Lung (tissue), 12 donors: ENCODE data around the gene RPS26. TPM values are rescaled to one million over a fixed set of nuclear protein-coding genes. Genes with fewer than 3 reads are reported as not detected.

ENCODE experiments used
- ATAC-seq: fragments of 200-7000 bp; cut with Tn5 transposase; one replicate; pipeline ENCODE4 v1.9.1; 2020; ENCODE audit warnings: moderate number of reproducible peaks; ENCODE audit not compliant: insufficient read depth, low FRiP score
- DNase-seq, 3 donors: peaks; one replicate each; pipeline ENCODE4 v3.0.0-alpha.2; 2013 to 2017
- H3K27ac ChIP-seq, 2 donors: one replicate each; pipeline ENCODE4 v1.5.1; 2013; ENCODE audit warnings: mild to moderate bottlenecking in 2 of 2, moderate library complexity in 2 of 2, control low read depth in 1 of 2, inconsistent platforms in 1 of 2, low read depth in 1 of 2, low read length in 1 of 2
- H3K27me3 ChIP-seq, 3 donors: one replicate each; pipeline ENCODE4 v1.5.1; 2013; ENCODE audit warnings: low read length in 2 of 3; ENCODE audit not compliant: control insufficient read depth in 3 of 3, insufficient read depth in 3 of 3
- H3K36me3 ChIP-seq, 4 donors: one replicate each; pipeline ENCODE4 v1.5.1; 2013; ENCODE audit warnings: low read length in 4 of 4, mild to moderate bottlenecking in 1 of 4, moderate library complexity in 1 of 4; ENCODE audit not compliant: control insufficient read depth in 4 of 4, insufficient read depth in 4 of 4
- H3K4me1 ChIP-seq, 5 donors: one replicate each; pipeline ENCODE4 v1.5.1; 2013; ENCODE audit warnings: low read length in 5 of 5, mild to moderate bottlenecking in 2 of 5, moderate library complexity in 1 of 5; ENCODE audit not compliant: control insufficient read depth in 5 of 5, insufficient read depth in 5 of 5
- H3K4me3 ChIP-seq: one replicate; pipeline ENCODE4 v1.5.1; 2013; ENCODE audit warnings: mild to moderate bottlenecking, control low read depth, moderate library complexity
- H3K9ac ChIP-seq, 2 donors: one replicate each; pipeline ENCODE4 v1.5.1; 2013; ENCODE audit warnings: low read length in 2 of 2, control low read depth in 1 of 2; ENCODE audit not compliant: insufficient read depth in 1 of 2
- H3K9me3 ChIP-seq, 4 donors: one replicate each; pipeline ENCODE4 v1.5.1; 2013; ENCODE audit warnings: low read length in 3 of 4, mild to moderate bottlenecking in 1 of 4, moderate library complexity in 1 of 4; ENCODE audit not compliant: control insufficient read depth in 4 of 4, insufficient read depth in 3 of 4
- WGBS, 2 donors: extraction: QIAGEN DNeasy Blood & Tissue Kit; methylation state at CpG; one replicate each; pipeline ENCODE4 v1.1.7; 2013; 5-methylcytosine and 5-hydroxymethylcytosine counted together
- polyA plus RNA-seq, 2 donors: library from polyadenylated mRNA; stranded (reverse); fragments of 200-250 nt; gene quantifications; one replicate each; pipeline ENCODE4 v1.2.1, GENCODE V29; 2013
- total RNA-seq, 2 donors: library from RNA; depleted of rRNA in 1 of 2; stranded (reverse); fragments of >200 nt in 1 of 2; gene quantifications; one replicate each; pipeline ENCODE4 v1.2.1, GENCODE V29; 2014 to 2021
- TF ChIP-seq, protein P1 (sequence below): IDR thresholded peaks from 2 replicates; pipeline ENCODE4 v1.5.1; 2012; ENCODE audit warnings: mild to moderate bottlenecking; ENCODE audit errors: control extremely low read depth, extremely low read depth
- donor health status: control.
- donor health status: control.
- donor health status: Bipolar disorder and iron deficiency.
- donor health status: healthy.
- donor health status: DM: yes; HTN: yes; CAD: no.

RPS26 gene
- total and polyA plus RNA-seq, 4 donors = 53.1 to 1,477 (median 591) TPM

DNA sequence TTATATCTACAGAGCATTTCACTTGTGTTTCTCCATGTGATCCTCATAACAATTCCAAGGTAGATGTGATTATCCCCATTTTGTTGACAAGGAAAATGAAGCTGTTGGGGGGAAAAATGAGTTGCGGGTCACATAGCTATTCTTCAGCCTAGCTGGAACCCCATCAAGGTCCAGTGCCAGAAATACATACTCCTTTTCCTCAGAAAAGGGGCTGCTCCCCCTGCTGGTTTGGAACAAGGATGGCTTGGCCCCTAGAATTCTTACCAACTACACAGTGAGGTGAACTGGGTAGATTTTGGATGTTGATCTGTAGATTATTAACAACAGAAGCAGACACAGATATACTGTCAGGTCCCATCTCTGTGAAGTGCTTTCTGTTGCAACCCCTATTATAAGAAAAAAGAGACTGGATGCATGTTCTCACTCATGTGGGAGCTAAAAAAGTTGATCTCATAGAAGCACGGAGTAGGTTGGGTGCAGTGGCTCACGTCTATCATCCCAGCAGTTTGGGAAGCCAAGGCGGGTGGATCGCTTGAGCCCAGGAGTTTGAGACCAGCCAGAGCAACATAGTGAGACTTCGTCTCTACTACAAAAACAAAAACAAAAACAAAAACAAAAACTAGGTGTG, 11.9 kb upstream of the RPS26 start:
- no peaks in the 10 kb centered on the region for H3K9me3 ChIP-seq
- ATAC-seq (no peak), DNase-seq (peak; percentile 71 to 87 (median 78))
- H3K27me3 ChIP-seq = no peaks in the 10 kb centered on the region
- H3K4me3 ChIP-seq = no peak overlapping the region
- TF ChIP-seq, protein P1, sequence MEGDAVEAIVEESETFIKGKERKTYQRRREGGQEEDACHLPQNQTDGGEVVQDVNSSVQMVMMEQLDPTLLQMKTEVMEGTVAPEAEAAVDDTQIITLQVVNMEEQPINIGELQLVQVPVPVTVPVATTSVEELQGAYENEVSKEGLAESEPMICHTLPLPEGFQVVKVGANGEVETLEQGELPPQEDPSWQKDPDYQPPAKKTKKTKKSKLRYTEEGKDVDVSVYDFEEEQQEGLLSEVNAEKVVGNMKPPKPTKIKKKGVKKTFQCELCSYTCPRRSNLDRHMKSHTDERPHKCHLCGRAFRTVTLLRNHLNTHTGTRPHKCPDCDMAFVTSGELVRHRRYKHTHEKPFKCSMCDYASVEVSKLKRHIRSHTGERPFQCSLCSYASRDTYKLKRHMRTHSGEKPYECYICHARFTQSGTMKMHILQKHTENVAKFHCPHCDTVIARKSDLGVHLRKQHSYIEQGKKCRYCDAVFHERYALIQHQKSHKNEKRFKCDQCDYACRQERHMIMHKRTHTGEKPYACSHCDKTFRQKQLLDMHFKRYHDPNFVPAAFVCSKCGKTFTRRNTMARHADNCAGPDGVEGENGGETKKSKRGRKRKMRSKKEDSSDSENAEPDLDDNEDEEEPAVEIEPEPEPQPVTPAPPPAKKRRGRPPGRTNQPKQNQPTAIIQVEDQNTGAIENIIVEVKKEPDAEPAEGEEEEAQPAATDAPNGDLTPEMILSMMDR = peak; percentile 12
- no peak overlapping the region for H3K9ac ChIP-seq
- no peak overlapping the region for H3K27ac ChIP-seq
- peaks cover 6 to 56% (median 26%) of the 10 kb centered on the region in 4 donors for H3K36me3 ChIP-seq
- 85 to 89% methylated on average over 6 of the region's 6 CpGs for WGBS, 2 donors
- peaks cover 0 to 23% (median 9%) of the 10 kb centered on the region in 5 donors for H3K4me1 ChIP-seq

DNA sequence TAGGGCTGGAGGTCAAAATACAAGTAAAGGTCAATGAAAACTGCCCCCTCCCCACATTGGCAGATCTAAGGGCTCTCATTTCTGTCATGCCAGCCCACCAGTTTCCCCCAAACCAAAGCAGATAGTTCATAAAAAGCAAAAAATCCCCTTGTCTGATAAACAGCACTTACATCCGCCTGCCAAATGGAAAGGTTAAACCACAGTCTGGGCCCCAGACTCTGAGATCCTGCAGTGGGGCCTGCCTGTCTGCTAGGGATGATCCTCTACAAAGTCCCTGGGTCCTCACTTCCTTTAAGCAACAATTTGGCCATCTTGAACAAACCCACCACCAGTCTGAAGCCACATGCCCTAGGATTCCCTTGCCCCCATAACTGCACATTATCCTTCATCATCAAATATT, 9.7 kb upstream of the RPS26 start:
- TF ChIP-seq, protein P1 = no peak
- Histone ChIP-seq H3K9ac (no peak overlapping the region), H3K4me3 (no peak overlapping the region), H3K27me3 (no peaks in the 10 kb centered on the region), H3K36me3 (peaks cover 6 to 55% (median 27%) of the 10 kb centered on the region in 4 donors), H3K27ac (no peak overlapping the region), H3K4me1 (peaks cover 0 to 13% (median 9%) of the 10 kb centered on the region in 5 donors), H3K9me3 (no peaks in the 10 kb centered on the region)
- ATAC-seq (no peak), DNase-seq (no peak)
- WGBS, 2 donors = 55 to 86% methylated on average over 1 of the region's 1 CpG

DNA sequence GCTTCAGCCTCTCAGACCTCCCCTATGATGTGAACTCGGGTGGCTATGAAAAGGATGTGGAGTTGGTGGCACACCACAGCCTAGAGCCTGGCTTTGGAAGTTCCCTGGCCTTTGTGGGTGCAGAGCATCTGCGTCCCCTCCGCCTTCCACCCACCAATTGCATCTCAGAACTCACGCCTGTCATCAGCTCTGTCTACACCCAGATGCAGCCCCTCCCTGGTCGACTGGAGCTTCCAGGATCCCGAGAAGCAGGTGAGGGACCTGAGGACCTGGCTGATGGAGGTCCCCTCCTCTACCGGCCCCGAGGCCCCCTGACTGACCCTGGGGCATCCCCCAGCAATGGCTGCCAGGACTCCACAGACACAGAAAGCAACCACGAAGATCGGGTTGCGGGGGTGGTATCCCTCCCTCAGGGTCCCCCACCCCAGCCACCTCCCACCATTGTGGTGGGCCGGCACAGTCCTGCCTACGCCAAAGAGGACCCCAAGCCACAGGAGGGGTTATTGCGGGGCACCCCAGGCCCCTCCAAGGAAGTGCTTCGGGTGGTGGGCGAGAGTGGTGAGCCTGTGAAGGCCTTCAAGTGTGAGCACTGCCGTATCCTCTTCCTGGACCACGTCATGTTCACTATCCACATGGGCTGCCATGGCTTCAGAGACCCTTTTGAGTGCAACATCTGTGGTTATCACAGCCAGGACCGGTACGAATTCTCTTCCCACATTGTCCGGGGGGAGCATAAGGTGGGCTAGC, 7.0 kb upstream of the RPS26 start:
- Histone ChIP-seq H3K27ac (no peak overlapping the region), H3K27me3 (no peaks in the 10 kb centered on the region), H3K4me1 (peaks cover 0 to 2% (median 0%) of the 10 kb centered on the region in 5 donors), H3K4me3 (no peak overlapping the region), H3K9me3 (no peaks in the 10 kb centered on the region), H3K9ac (no peak overlapping the region), H3K36me3 (peaks cover 10 to 50% (median 22%) of the 10 kb centered on the region in 4 donors)
- DNase-seq (no peak), ATAC-seq (no peak)
- 88 to 89% methylated on average over 21 of the region's 21 CpGs for WGBS, 2 donors
- TF ChIP-seq, protein P1 = no peak
